Effector CD4-positive, alpha-beta T cell (primary cell): ENCODE measurements around the gene GRIK4.

Source experiments
- DNase-seq: peaks from one replicate; pipeline ENCODE4 v3.0.0-alpha.2; 2020

GRIK4 gene

DNA sequence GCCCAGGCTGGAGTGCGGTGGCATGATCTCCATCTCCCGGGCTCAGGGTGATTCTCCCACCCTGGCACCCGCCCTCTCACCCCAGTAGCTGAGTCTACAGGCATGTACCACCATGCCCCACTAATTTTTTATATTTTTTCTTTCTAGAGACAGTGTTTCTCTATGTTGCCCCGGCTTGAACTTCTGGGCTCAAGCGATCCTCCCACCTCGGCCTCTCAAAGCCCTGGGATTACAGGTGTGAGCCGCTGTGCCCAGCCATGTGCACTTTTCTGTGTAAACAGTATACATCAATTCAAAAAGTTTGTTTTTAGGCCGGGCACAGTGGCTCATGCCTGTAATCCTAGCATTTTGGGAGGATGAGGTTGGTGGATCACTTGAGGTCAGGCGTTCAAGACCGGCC, 14.7 kb downstream of the GRIK4 start:
- no peak for DNase-seq

DNA sequence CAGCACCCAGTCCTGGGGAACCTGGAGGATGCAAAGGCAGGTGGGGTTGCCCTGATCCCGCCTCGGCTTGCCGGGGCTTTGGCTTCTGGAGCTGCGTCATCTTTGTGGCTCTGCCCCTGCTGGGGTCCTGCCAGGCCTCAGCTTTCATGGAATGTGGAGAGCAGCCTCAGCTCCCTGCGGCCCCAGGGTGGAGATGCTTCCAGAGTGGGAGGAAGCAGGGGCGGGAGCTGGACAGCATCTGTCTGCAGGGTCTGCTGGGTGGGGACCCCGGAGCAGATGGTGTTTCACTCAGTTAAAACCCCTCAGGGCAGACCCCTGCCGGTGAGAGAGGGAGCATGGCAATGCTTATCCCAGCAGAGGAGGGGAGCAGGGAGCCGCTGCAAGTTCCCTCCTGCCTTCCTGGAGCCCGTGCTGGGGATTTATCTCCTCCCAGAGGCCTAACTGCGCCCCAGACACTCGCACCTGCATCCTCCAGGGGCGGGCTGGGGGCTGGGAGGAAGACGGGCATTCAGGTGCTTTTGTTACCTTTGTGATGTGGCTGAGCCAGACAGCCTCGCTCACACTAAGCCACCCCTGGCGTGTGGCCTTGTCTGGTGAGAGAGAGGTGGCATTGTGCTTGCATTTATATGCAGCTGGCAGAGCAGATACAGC, 15.7 kb downstream of the GRIK4 start:
- no peak for DNase-seq

DNA sequence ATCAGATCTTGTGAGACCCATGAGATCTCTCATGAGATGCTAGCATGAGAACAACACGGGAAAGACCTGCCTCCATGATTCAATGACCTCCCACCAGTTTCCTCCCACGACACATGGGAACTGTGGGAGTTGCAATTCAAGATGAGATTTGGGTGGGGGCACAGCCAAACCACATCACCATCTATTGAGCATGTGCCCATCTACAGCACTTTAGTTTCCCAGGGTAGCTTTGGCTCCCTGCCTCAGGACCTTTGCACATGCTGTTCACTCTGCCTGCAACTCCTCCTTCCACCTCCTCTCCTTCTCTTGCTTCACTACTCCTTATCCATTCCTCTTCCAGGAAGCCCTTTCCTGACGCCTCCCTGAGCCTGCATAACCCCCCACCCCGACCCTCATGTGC, 17.2 kb downstream of the GRIK4 start:
- DNase-seq, result no peak

DNA sequence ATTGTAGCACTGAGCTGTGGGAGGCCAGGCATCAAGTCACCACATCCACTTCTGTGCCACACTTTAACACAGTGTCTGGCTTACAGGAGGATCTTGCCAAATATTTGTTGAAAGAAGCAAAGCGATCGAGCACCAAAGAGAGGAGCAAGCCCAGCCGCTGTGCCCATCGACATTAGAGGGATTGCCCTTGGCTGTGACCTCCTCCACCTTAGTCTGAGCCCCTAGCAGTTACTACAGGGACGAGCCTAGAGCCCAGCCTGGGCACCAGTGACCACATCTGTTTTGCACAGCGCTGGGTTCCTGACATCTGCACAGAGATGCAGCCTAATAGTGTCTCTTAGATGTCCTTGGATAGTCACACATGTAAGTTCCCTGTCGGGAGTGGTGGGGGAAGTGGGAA, 17.7 kb downstream of the GRIK4 start:
- DNase-seq, result no peak

DNA sequence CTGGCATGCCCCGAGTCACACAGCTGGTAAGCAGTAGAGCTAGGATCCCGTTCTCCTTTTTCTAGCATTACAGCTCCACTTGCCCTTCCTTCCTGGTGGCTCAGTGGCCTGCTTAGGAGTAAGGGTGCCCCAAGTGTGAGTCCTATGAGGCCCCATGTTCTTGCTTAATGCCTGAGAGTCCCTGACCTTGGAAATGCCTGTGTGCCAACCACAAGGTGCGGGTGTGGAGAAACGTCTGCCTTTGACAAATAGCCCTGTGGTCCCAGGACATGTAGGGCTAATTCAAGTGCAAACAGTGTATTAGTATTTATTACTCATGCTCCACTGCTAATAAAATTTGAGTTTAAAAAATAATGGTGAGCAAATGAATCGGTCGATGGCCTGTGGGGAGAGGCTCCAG, 18.4 kb downstream of the GRIK4 start:
- DNase-seq, result no peak

DNA sequence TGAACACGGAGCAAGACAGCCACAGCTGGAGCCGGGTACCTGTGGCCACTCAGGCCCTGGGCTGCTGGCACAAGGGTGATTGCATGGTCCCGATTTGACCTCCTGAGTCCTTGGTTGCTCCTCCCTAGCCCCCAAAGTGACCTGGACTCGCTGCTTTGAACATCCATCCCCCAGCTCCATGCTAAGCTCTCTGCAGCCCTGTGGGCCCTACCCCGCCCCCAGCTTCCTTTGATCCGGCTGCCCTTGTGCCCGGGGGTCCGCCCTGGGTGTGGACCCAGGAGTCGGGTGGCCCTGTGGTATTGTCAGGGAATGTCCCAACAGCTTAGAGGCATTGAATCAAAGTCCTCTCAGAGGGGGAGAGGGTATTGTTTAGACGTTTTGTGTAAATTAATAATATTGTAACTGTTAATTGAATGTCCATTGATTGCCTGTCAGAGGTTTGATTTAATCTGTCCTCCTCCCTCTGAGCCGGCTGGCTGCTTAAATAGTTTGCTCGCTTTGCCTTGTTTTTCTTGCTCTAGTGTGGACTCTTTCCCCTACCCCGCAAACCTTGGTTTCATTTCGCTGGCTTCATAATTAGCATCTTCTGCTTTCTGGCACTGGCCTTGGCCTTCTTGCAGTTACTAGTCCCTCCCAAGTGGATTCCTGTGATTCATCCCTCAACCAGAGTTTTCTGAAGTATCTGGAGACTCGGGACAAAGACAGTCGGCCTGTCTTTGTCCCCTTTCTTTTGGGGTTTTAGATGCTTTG, 20.7 kb downstream of the GRIK4 start:
- no peak for DNase-seq

DNA sequence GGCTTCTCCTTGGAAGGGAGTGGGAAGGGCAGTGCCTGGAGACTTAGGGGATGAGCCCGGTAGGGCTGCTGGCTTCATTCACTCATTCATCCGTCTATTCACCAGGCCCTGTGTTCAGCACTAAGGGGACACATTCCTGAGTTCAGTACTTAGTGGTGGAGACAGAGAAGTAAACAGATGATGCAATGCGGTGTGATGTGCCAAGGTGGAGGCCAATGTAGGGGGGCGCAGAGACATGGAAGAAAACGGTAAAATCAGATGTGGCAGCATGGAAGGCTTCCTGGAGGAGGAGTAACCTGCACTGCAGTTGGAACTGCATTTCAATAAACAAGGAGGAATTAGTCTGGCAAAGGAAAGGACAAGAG, 21.3 kb downstream of the GRIK4 start:
- DNase-seq, result no peak

DNA sequence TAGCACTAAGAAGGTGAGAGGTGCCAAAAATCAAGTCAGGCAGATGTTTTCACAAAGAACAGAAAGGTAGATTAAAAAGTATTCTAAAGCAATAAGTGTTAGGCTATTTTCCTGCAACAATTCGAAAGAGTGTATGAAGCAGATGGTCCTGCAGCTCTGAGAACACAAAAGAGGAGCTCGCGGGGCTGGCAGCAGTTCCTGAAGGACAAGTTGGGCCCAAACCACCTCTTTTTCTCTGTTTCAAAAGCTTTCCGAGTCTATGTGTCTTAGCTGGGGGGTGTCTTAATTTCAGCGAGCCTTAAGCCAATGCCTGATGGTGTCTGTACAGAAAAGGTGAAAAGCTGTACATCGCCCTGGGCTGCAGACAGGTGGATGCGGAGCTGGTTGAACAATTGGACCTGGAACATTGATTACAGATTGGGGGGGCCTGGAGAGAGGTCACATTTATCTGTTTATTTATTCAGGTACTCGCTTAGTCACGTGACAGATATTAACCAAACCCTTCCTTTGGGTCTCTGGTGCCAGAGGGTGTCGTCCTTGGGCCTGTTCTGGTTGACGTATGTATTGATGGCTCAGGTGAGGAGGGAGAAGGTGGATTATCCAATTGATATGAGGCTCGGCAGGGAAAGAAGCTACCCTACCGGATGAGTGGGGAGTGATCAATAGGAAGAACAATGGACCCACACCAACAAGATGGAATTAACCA, 24.7 kb downstream of the GRIK4 start:
- no peak for DNase-seq

DNA sequence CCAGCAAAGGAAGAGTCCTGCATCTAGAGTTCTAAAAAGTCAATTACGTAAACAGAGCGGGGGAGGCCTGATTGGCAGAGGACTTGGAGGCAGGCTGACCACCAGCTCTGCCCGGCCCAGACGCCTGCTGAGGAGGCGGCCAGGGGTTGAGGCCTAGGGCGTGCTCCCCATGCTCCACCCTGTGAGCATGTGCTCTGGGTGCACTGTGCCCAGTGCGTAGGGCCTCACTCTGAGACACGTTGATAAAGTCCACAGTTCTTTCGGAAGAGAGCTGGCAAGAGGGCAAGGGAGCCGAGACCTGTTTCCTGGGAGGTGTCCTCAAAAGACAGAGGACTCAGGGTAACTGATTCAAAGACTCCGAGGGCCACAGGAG, 25.2 kb downstream of the GRIK4 start:
- DNase-seq, result no peak

DNA sequence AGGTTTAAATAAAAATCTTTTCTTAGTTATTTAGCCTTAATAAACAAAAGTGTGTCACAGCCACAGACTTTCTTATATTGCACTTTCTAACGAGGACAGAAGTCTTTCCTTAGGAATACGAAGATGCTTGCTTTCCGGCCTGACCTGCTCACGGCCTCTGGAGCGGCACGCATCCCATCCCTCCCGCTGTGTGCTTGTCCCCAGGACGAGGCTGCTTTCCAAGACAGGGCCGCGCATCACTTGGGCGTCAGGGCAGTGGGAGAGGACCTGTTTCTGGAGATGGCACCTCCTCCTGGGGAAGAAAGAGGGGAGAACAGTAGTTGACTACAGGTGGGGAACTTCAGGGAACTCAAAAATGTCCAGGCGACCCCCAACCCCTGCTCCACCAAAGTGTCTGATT, 26.4 kb downstream of the GRIK4 start:
- no peak for DNase-seq

DNA sequence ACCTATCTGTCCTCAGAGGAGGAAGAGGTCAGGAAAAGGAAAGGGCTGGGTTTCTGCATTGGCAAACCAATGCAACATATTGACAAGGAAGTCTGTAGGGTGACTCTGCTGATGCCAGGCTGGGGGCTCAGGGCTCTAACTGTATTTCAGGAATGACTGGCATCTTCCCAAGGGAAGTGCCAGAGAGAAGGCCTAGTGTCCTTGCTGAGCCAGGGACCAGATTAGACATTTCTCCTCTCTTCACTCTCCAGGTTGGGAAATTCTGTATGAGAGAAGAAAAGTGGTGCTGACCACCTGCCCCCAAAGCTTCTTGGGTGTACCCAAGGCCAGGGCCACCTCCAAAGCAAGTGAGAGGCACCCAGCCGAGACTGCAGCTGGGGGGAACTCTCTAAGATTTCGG, 27.2 kb downstream of the GRIK4 start:
- no peak for DNase-seq

DNA sequence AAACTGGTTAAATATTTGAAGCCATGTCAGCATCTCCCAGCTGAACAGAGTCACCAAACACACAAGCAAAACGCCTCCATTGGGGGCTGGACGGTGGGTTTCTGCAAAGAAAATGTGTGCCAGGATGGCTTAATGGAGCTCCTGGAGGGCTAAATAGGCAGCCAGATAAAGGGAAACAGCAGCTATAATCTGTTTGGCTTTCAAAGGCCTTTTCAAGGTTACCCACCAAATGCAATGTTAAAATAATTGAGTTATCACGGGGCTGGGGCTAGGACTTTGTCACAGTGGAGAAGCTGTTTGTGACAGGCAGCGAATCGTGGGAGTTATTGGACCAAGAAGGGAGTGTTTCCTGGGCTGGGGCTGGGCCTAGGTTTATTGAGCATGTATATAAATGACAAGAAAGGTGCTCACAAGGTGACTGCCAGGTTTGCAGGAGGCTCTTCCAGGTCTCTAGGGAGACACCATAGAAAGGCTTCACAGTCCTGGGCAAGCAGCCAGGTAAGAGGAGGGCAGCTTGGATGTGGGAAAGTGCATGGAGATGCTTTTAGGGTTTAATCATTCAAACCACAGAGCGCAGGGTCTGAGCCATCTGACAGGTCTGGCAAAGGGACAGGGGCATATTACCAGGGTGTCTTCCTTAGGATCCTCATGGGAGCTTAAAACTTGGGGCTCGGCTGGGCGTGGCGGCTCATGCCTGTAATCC, 28.3 kb downstream of the GRIK4 start:
- no peak for DNase-seq

DNA sequence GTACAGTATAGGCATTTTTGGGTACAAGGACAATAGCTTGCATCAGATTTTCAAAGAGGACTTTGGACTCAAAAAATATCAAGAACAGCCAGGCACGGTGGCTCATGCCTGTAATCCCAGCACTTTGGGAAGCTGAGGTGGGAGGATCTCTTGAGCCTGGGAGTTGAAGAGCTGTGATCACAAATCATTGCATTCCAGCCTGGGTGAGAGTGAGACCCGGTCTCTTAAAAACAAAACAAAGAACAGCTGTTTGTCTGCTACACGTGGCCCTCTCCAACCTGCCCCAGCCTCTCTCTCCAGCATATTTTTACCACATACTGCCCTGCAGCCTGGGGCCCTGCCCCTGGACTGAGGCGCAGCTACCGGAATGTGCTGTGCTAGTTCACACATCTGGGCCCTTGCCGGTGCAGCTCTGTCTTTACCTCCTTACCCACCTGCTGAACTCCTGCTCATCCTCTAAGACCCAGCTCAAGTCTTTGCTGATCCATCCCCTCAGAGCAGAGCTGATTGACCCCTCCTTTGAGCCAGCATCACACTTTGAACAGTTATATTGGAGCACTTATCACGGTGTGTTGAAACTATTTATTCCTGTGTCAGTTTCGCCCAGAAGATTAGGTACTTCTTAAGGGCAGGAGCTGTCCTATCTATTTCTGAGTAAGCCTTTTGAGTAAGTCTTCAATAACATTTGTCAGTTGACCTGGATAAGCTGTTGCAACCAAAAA, 29.4 kb downstream of the GRIK4 start:
- no peak for DNase-seq

DNA sequence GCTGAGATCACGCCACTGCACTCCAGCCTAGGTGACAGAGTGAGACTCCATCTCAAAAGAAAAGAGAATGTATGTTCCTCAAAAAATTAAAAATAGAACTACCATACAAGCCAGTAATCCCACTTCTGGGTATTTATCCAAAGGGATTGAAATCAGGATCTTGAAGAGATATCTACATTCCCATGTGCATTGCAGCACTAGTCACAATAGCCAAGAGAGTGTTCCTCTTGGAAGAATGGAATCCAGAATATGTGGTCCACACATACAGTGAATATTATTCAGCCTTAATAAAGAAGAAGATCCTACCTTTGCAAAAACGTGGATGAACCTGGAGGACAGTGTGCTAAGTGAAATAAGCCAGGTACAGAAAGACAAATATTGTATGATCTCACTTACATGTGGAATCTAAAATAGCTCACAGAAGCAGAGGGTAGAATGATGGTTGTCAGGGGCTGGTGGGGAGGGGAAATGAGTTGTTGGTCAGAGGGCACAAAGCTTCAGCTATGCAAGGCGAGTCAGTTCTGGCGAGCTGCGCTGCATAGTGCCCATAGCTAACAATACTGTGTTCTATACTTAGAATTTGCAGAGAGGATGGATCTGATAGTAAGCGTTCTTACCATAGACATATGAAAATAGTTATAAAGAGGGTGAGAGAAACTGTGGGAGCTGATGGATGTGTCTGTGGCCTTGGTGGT, 32.1 kb downstream of the GRIK4 start:
- no peak for DNase-seq

DNA sequence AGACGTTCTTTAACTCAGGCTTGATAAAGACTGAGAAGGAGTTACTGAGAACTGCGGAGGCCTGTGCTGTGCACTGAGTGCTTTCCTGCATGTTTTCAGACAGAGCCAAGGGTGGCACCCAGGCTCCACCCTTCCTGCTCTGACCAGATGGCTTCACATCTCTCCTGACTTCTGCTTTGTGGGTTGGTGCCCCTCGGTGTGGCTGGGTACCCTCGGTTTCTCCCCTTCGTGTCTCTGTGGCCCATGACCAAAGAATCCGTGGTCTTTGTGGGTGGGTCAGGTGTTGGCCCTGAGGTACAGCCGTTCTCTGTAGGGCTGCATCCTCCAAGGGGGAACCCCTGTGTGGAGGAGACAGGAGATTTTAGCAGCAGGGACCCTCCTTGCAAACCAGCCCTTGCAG, 34.3 kb downstream of the GRIK4 start:
- DNase-seq, result no peak

DNA sequence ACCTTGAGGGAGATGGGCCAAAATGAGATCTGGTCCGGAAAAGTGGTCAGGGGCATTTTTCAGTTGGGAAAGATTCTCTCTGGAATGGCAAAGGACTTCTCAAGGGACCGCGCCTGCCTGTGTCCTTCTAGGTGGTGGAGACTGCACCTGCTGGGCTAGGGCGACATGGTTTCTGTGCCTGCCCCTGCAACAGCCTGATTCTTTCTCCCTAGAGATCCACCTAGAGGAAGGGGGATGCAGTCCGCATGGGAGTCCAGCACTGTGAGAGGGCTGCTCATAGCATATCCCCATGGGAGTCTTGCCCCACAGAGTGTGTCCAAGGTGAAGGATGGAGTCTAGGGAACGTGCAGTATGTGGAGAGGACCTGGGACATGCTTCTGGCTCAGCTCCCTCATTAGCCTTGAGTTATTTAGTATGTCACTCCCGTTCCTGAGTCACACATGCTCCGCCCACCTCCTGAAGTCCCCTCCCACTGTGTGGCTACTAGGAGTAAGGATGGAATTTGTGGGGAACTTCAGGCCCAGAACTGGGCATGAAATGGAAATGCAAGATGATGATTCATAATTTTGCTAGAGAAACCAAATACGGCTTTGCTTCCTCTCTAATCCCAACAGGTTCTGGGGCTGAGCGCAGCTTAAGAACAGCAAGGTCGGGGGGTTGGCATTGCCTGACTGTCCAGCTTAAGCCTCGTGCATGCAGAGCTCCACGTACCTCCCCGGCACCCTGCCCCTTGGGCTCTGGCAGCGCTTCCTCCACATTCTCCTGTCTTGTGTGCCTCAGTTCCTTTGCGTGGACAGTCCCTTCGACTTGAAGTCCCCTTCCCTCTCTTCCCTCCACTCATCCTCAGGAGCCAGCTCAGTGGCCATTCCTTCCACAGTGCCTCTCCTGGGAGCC, 35.0 kb downstream of the GRIK4 start:
- no peak for DNase-seq

DNA sequence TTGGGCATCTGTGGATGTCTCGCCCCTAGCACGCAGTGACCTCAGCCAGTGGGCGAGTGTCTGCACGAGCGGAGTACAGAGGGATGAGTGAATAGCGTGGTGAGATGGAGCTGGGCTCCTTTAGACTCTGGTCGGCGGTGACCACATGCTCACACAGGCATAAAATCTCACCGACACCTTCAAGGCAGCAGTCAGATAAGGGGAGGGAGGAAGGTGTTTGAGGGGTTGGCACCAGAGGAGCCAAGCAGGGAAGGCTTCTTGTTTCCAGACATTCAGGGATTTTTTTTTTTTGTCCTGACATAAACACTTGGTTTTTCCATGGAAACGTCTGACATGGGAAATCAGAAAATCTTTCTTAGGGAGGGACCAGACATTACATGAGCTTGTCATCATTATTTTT, 35.8 kb downstream of the GRIK4 start:
- no peak for DNase-seq

DNA sequence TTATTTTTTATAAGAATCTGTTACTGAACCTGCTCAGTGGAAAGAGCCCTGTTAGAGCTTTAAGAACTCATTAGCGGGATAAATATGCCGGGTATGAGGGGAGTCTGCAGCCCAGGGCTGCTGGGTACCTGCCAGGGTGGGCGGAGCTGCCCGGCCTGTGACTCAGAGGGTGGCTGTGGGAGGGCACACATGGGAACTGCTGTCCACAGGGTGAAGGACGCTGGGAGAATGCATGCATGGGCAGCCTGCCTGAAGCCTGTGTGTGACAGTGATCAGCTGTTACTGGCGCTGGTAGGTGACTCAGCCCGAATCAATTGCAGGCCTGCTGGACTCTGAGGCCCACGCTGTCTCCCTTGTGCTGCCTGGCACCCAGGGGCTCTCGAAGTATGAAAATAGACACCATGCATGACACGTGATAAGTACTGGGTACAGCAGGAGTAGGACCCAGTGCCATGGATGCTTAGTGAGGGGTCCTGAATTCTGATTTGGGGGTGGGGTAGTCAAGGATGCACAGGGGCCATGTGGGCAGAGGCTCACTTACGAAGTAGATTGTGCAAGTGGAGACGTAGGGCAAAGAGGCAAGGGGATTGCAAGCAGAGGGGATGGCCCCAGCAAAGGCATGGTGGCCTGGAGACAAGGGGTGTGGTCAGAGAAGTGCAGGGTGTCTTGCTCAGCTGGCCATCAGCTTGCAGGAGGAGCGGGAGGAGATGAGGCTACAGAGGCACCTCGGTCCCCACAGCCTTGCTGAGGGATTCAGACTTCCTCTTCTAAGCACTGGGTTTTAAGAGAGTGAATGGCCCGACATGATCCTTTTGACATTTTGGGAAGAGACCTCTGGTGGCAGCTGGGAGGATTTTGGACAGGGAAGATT, 36.5 kb downstream of the GRIK4 start:
- DNase-seq, result no peak

DNA sequence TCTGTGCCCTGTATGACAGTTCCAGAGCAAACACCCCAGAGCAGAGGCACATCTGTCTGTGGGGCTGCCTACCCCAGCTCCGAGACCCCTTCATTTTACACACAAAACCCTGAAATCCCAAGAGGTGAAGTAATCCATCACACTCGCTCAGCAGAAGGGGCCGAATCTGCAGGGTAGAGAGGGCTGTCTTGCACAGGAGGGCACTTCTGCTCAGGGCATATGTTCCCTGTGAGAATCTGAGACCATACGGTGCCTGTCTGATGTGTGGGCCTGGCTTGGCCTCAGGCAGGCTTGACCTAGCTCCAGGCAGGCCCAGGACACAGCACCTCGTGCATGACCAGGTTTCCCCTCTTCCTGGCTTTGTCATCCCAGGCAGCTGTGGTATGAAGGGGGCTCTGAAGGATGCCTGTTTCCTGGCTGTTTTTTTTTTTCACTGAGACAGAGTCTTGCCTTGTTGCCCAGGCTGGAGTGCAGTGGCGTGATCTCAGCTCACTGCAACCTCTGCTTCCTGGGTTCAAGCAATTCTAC, 37.2 kb downstream of the GRIK4 start:
- no peak for DNase-seq

DNA sequence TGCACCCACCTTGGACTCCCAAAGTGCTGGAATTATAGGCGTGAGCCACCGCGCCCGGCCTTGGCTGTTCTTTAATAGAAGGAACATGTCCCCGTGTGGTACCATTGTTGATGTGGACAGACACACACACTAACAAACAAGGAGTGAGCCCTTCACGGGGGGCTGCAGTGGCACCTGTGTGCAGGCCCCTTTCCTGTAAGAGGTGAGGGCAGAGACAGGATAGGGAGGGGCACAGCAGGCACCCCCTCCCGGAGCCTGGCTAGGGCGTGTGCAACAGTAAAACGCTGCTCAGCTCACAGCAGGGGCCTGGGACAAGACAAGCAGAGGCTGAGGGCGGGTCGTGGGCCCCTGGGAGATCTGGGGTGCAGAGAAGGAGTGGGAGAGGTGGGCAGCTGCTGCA, 37.8 kb downstream of the GRIK4 start:
- no peak for DNase-seq
